ENCODE data around the gene NOP9. TPM values are rescaled to one million over a fixed set of nuclear protein-coding genes. Genes with fewer than 3 reads are reported as not detected.

Gene NOP9
- total RNA-seq, 1 donor from 2014 or later = 22.0 TPM

- no peak overlapping the region for H3K27ac ChIP-seq
- no peaks in the 10 kb centered on the region for H3K9me3 ChIP-seq
- peaks cover 25% of the 10 kb centered on the region for H3K36me3 ChIP-seq
- no peak for ATAC-seq
- H3K4me3 ChIP-seq = no peak overlapping the region
- H3K4me1 ChIP-seq = peaks cover 12% of the 10 kb centered on the region
- no peaks in the 10 kb centered on the region for H3K27me3 ChIP-seq (ENCODE audit: low read depth)
- intact Hi-C loops (cut with DNase I) = no loop called here
- TF ChIP-seq CTCF (IDR thresholded peaks at IDR 0.05) = no peak
- peak; percentile 39 for DNase-seq
These were observed 38.2 kb upstream of the NOP9 start for GRCh38 chr14:24261256-24261968.

GRCh38 chr14:24261969-24262327, 37.7 kb upstream of the NOP9 start:
- Histone ChIP-seq H3K27ac (no peak overlapping the region), H3K4me1 (peaks cover 12% of the 10 kb centered on the region), H3K4me3 (no peak overlapping the region), H3K27me3 (ENCODE audit: low read depth) (no peaks in the 10 kb centered on the region), H3K36me3 (peaks cover 31% of the 10 kb centered on the region), H3K9me3 (no peaks in the 10 kb centered on the region)
- no peak for ATAC-seq
- no peak for TF ChIP-seq CTCF (IDR thresholded peaks at IDR 0.05)
- peak; percentile 27 for DNase-seq
- intact Hi-C loops (cut with DNase I) = no loop called here

- H3K4me1 ChIP-seq = peaks cover 12% of the 10 kb centered on the region
- H3K9me3 ChIP-seq = no peaks in the 10 kb centered on the region
- TF ChIP-seq CTCF (IDR thresholded peaks at IDR 0.05) = no peak
- no peak within 1 kb of the TSS for H3K27ac ChIP-seq
- ATAC-seq (no peak), DNase-seq (peak; percentile 41)
- no peaks in the 10 kb centered on the region for H3K27me3 ChIP-seq (ENCODE audit: low read depth)
- intact Hi-C loops (cut with DNase I) = no loop called here
- H3K36me3 ChIP-seq = peaks cover 42% of the 10 kb centered on the region
- no peak within 1 kb of the TSS for H3K4me3 ChIP-seq
These were observed 36.6 kb upstream of the NOP9 start, which contains the start of gene TGM1 for GRCh38 chr14:24262821-24263733. Gene TGM1, minus strand, starts transcription at chr14:24263177. Its CDS starts 825 bp downstream, at chr14:24262352.

- peaks cover 9% of the 10 kb centered on the region for H3K4me1 ChIP-seq
- no peaks in the 10 kb centered on the region for H3K27me3 ChIP-seq (ENCODE audit: low read depth)
- no peaks in the 10 kb centered on the region for H3K9me3 ChIP-seq
- H3K36me3 ChIP-seq = peaks cover 50% of the 10 kb centered on the region
- TF ChIP-seq CTCF (IDR thresholded peaks at IDR 0.05) = no peak
- no peak overlapping the region for H3K27ac ChIP-seq
- intact Hi-C loops (cut with DNase I) = no loop called here
- ATAC-seq = no peak
- no peak for DNase-seq
- H3K4me3 ChIP-seq = no peak overlapping the region
These were observed 35.8 kb upstream of the NOP9 start for GRCh38 chr14:24263848-24264247.

- peaks cover 5% of the 10 kb centered on the region for H3K4me1 ChIP-seq
- H3K4me3 ChIP-seq = no peak overlapping the region
- H3K27me3 ChIP-seq (ENCODE audit: low read depth) = no peaks in the 10 kb centered on the region
- H3K27ac ChIP-seq = no peak overlapping the region
- no peak for ATAC-seq
- H3K36me3 ChIP-seq = peaks cover 54% of the 10 kb centered on the region
- intact Hi-C loops (cut with DNase I) = no loop called here
- TF ChIP-seq CTCF (IDR thresholded peaks at IDR 0.05) = no peak
- H3K9me3 ChIP-seq = no peaks in the 10 kb centered on the region
- no peak for DNase-seq
These were observed 35.4 kb upstream of the NOP9 start for GRCh38 chr14:24264298-24264697.
